ENCODE data around the gene SORCS2. TPM values are rescaled to one million over a fixed set of nuclear protein-coding genes. Genes with fewer than 3 reads are reported as not detected.

Gene SORCS2
- total RNA-seq, 1 donor from 2014 or later, result 13.4 TPM

- DNase-seq, result no peak
These were observed 446.8 kb downstream of the SORCS2 start for GRCh38 chr4:7638984-7639789.

- no peak for DNase-seq
These were observed 447.8 kb downstream of the SORCS2 start for GRCh38 chr4:7640136-7640535.

GRCh38 chr4:7641712-7642111 is 449.4 kb downstream of the SORCS2 start:
- no peak for DNase-seq

GRCh38 chr4:7642741-7643458 is 450.6 kb downstream of the SORCS2 start:
- no peak for DNase-seq

GRCh38 chr4:7645158-7645557 is 452.8 kb downstream of the SORCS2 start:
- no peak for DNase-seq

- no peak for DNase-seq
These were observed 453.6 kb downstream of the SORCS2 start for GRCh38 chr4:7645956-7646355.

- no peak for DNase-seq
These were observed 454.2 kb downstream of the SORCS2 start for GRCh38 chr4:7646384-7647061.

GRCh38 chr4:7647186-7647585 is 454.8 kb downstream of the SORCS2 start:
- DNase-seq, result no peak

GRCh38 chr4:7647600-7648543 is 455.5 kb downstream of the SORCS2 start:
- no peak for DNase-seq

- DNase-seq, result no peak
These were observed 456.4 kb downstream of the SORCS2 start for GRCh38 chr4:7648544-7649395.

GRCh38 chr4:7649411-7649740 is 457.0 kb downstream of the SORCS2 start:
- no peak for DNase-seq

GRCh38 chr4:7649741-7650531 is 457.6 kb downstream of the SORCS2 start:
- no peak for DNase-seq

- no peak for DNase-seq
These were observed 458.5 kb downstream of the SORCS2 start for GRCh38 chr4:7650606-7651385.

- DNase-seq, result peak; percentile 77
These were observed 459.2 kb downstream of the SORCS2 start for GRCh38 chr4:7651461-7651921.

- DNase-seq, result no peak
These were observed 459.7 kb downstream of the SORCS2 start for GRCh38 chr4:7652006-7652405.

- DNase-seq, result no peak
These were observed 460.1 kb downstream of the SORCS2 start for GRCh38 chr4:7652451-7652881.

- DNase-seq, result no peak
These were observed 460.6 kb downstream of the SORCS2 start for GRCh38 chr4:7652906-7653305.

- peak; percentile 44 for DNase-seq
These were observed 461.4 kb downstream of the SORCS2 start for GRCh38 chr4:7653510-7654369.
